ENCODE measurements around the gene MLN.

GRCh38 chr6:33762713-33763112 lies 41.1 kb downstream of the MLN start:
- TF ChIP-seq POLR2A (IDR thresholded peaks at IDR 0.05; ENCODE audit: low read depth, low read length) (no peak), POLR2AphosphoS5 (IDR thresholded peaks at IDR 0.05; ENCODE audit: low read depth, low read length) (no peak), TAF1 (IDR thresholded peaks at IDR 0.05; ENCODE audit: borderline replicate concordance, low read depth, low read length) (no peak)
